Stimulated activated CD8-positive, alpha-beta memory T cell treated with anti-CD3 and anti-CD28 coated beads, Interleukin-7, amount 100 ng/mL, for 24 hours (primary cell): ENCODE measurements around the gene NMRK1.

ENCODE experiments used
- DNase-seq: peaks from one replicate; pipeline ENCODE4 v3.0.0-alpha.2; 2020; ENCODE audit warnings: low read depth

The NMRK1 gene

GRCh38 chr9:75101004-75101588, 13.1 kb upstream of the NMRK1 start:
- DNase-seq, result no peak

- DNase-seq, result no peak
These were observed 8.8 kb upstream of the NMRK1 start for GRCh38 chr9:75096796-75097195.

- no peak for DNase-seq
These were observed 4.8 kb upstream of the NMRK1 start for GRCh38 chr9:75092766-75093165.

- no peak for DNase-seq
These were observed 2.6 kb upstream of the NMRK1 start for GRCh38 chr9:75090579-75090978.

- no peak for DNase-seq
These were observed 1.4 kb upstream of the NMRK1 start for GRCh38 chr9:75089373-75089766.

- no peak for DNase-seq
These were observed 854 bp upstream of the NMRK1 start for GRCh38 chr9:75088646-75089372.

GRCh38 chr9:75087289-75087823, 599 bp downstream of the NMRK1 start:
- no peak for DNase-seq

GRCh38 chr9:75086541-75087288, 1.2 kb downstream of the NMRK1 start:
- DNase-seq, result no peak

GRCh38 chr9:75085640-75086039, 2.3 kb downstream of the NMRK1 start:
- DNase-seq, result no peak

GRCh38 chr9:75084081-75084672, 3.8 kb downstream of the NMRK1 start:
- no peak for DNase-seq

- DNase-seq, result no peak
These were observed 4.6 kb downstream of the NMRK1 start for GRCh38 chr9:75083188-75083970.

- DNase-seq, result no peak
These were observed 6.3 kb downstream of the NMRK1 start for GRCh38 chr9:75081632-75082031.

- no peak for DNase-seq
These were observed 15.1 kb downstream of the NMRK1 start for GRCh38 chr9:75072895-75073294.

- peak; percentile 30 for DNase-seq
These were observed 16.3 kb downstream of the NMRK1 start for GRCh38 chr9:75071530-75072122.

GRCh38 chr9:75069171-75069570, 18.8 kb downstream of the NMRK1 start:
- DNase-seq, result no peak

GRCh38 chr9:75067894-75068293, 20.1 kb downstream of the NMRK1 start:
- no peak for DNase-seq

GRCh38 chr9:75065510-75065909, 22.4 kb downstream of the NMRK1 start:
- DNase-seq, result no peak

GRCh38 chr9:75064307-75065025, 23.5 kb downstream of the NMRK1 start:
- no peak for DNase-seq

- no peak for DNase-seq
These were observed 24.2 kb downstream of the NMRK1 start for GRCh38 chr9:75063556-75064305.

- DNase-seq, result no peak
These were observed 26.8 kb downstream of the NMRK1 start for GRCh38 chr9:75061169-75061568.
